ENCODE results near the gene UGT1A8.

The UGT1A8 gene

GRCh38 chr2:233674995-233675394, 57.6 kb downstream of the UGT1A8 start:
- peak; percentile 18 for DNase-seq (ENCODE audit: extremely low spot score)
- ChIA-PET CTCF (no interaction called here), POLR2A (no interaction called here)
- no peak for TF ChIP-seq CTBP1 (IDR thresholded peaks at IDR 0.05; ENCODE audit: borderline replicate concordance)
- no peak for TF ChIP-seq TARDBP (IDR thresholded peaks at IDR 0.05)
- no peak for TF ChIP-seq SP1 (IDR thresholded peaks at IDR 0.05)
- no peak for TF ChIP-seq FOXA1 (IDR thresholded peaks at IDR 0.05)

- TF ChIP-seq ELF4 (IDR thresholded peaks at IDR 0.05), result no peak
- no peak for TF ChIP-seq FOXA1 (IDR thresholded peaks at IDR 0.05)
- TF ChIP-seq HDGF (IDR thresholded peaks at IDR 0.05; ENCODE audit: borderline replicate concordance), result no peak
- TF ChIP-seq PKNOX1 (IDR thresholded peaks at IDR 0.05), result no peak
- TF ChIP-seq CTBP1 (IDR thresholded peaks at IDR 0.05; ENCODE audit: borderline replicate concordance), result no peak
- TF ChIP-seq FOXK2 (IDR thresholded peaks at IDR 0.05), result no peak
- TF ChIP-seq BHLHE40 (IDR thresholded peaks at IDR 0.05; ENCODE audit: borderline replicate concordance), result no peak
- ChIA-PET POLR2A (no interaction called here), CTCF (no interaction called here)
- no peak for DNase-seq (ENCODE audit: extremely low spot score)
These were observed 58.6 kb downstream of the UGT1A8 start for GRCh38 chr2:233676046-233676445.

- ChIA-PET CTCF (no interaction called here), POLR2A (no interaction called here)
- no peak for DNase-seq (ENCODE audit: extremely low spot score)
- TF ChIP-seq PKNOX1 (IDR thresholded peaks at IDR 0.05) (no peak), HDGF (IDR thresholded peaks at IDR 0.05; ENCODE audit: borderline replicate concordance) (no peak), FOXK2 (IDR thresholded peaks at IDR 0.05) (no peak), ZNF384 (IDR thresholded peaks at IDR 0.05) (no peak), TARDBP (IDR thresholded peaks at IDR 0.05) (no peak), BHLHE40 (IDR thresholded peaks at IDR 0.05; ENCODE audit: borderline replicate concordance) (no peak), FOXA1 (IDR thresholded peaks at IDR 0.05) (no peak), ARNT (IDR thresholded peaks at IDR 0.05) (no peak), ELF4 (IDR thresholded peaks at IDR 0.05) (no peak), FOXM1 (IDR thresholded peaks at IDR 0.05; ENCODE audit: borderline replicate concordance) (no peak), SP1 (IDR thresholded peaks at IDR 0.05) (no peak), L3MBTL2 (conservative IDR thresholded peaks at IDR 0.05) (no peak), LEF1 (IDR thresholded peaks at IDR 0.05; ENCODE audit: borderline replicate concordance) (no peak), SUZ12 (IDR thresholded peaks at IDR 0.05) (no peak), CTBP1 (IDR thresholded peaks at IDR 0.05; ENCODE audit: borderline replicate concordance) (no peak), NFRKB (IDR thresholded peaks at IDR 0.05) (no peak)
These were observed 61.8 kb downstream of the UGT1A8 start for GRCh38 chr2:233679196-233679595.

- DNase-seq (ENCODE audit: extremely low spot score), result no peak
- TF ChIP-seq ARNT (IDR thresholded peaks at IDR 0.05), result no peak
- TF ChIP-seq TARDBP (IDR thresholded peaks at IDR 0.05), result no peak
- no peak for TF ChIP-seq LEF1 (IDR thresholded peaks at IDR 0.05; ENCODE audit: borderline replicate concordance)
- no peak for TF ChIP-seq FOXK2 (IDR thresholded peaks at IDR 0.05)
- TF ChIP-seq SP1 (IDR thresholded peaks at IDR 0.05), result no peak
- TF ChIP-seq PKNOX1 (IDR thresholded peaks at IDR 0.05), result no peak
- TF ChIP-seq L3MBTL2 (conservative IDR thresholded peaks at IDR 0.05), result no peak
- TF ChIP-seq SUZ12 (IDR thresholded peaks at IDR 0.05), result no peak
- TF ChIP-seq NFRKB (IDR thresholded peaks at IDR 0.05), result no peak
- TF ChIP-seq BHLHE40 (IDR thresholded peaks at IDR 0.05; ENCODE audit: borderline replicate concordance), result no peak
- CTCF ChIA-PET, result no interaction called here
- POLR2A ChIA-PET, result no interaction called here
These were observed 63.1 kb downstream of the UGT1A8 start for GRCh38 chr2:233680361-233681045.

- TF ChIP-seq TARDBP (IDR thresholded peaks at IDR 0.05), result no peak
- no peak for TF ChIP-seq L3MBTL2 (conservative IDR thresholded peaks at IDR 0.05)
- TF ChIP-seq BHLHE40 (IDR thresholded peaks at IDR 0.05; ENCODE audit: borderline replicate concordance), result no peak
- TF ChIP-seq SUZ12 (IDR thresholded peaks at IDR 0.05), result no peak
- TF ChIP-seq LEF1 (IDR thresholded peaks at IDR 0.05; ENCODE audit: borderline replicate concordance), result no peak
- no peak for TF ChIP-seq NFRKB (IDR thresholded peaks at IDR 0.05)
- TF ChIP-seq ZNF384 (IDR thresholded peaks at IDR 0.05), result no peak
- no peak for TF ChIP-seq ELF4 (IDR thresholded peaks at IDR 0.05)
- no peak for TF ChIP-seq FOXK2 (IDR thresholded peaks at IDR 0.05)
- TF ChIP-seq FOXA1 (IDR thresholded peaks at IDR 0.05), result no peak
- TF ChIP-seq ARNT (IDR thresholded peaks at IDR 0.05), result no peak
- no peak for TF ChIP-seq HDGF (IDR thresholded peaks at IDR 0.05; ENCODE audit: borderline replicate concordance)
- no peak for TF ChIP-seq PKNOX1 (IDR thresholded peaks at IDR 0.05)
- TF ChIP-seq CTBP1 (IDR thresholded peaks at IDR 0.05; ENCODE audit: borderline replicate concordance), result no peak
- TF ChIP-seq SP1 (IDR thresholded peaks at IDR 0.05), result no peak
- no peak for TF ChIP-seq FOXM1 (IDR thresholded peaks at IDR 0.05; ENCODE audit: borderline replicate concordance)
- POLR2A ChIA-PET, result no interaction called here
- CTCF ChIA-PET, result no interaction called here
- DNase-seq (ENCODE audit: extremely low spot score), result no peak
These were observed 64.2 kb downstream of the UGT1A8 start, which contains the start of gene UGT1A7 for GRCh38 chr2:233681521-233682099. UGT1A7 (plus strand) TSS chr2:233681901; CDS start chr2:233681938, 37 bp downstream.
